ENCODE results near the gene FBXL7.

DNA sequence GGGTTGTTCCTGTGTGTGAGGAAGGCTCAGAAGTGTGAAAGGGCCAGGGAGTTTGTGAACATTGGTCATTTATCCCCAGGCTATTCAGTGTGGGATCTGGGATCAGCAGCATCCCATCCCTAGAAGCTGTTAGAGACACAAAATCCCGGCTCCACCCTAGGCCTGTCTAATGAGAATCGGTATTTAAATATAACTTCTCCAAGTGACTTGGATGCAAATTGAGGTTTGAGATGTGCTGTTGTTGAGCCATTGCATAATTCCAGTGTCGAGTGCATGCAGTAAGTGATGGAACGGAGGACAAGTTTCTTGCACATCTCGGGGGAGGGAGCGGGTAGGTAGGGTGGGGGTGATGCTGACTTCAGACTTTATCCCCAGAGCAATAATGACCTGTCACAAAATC lies 138.3 kb downstream of the FBXL7 start:
- TF ChIP-seq, protein P1, sequence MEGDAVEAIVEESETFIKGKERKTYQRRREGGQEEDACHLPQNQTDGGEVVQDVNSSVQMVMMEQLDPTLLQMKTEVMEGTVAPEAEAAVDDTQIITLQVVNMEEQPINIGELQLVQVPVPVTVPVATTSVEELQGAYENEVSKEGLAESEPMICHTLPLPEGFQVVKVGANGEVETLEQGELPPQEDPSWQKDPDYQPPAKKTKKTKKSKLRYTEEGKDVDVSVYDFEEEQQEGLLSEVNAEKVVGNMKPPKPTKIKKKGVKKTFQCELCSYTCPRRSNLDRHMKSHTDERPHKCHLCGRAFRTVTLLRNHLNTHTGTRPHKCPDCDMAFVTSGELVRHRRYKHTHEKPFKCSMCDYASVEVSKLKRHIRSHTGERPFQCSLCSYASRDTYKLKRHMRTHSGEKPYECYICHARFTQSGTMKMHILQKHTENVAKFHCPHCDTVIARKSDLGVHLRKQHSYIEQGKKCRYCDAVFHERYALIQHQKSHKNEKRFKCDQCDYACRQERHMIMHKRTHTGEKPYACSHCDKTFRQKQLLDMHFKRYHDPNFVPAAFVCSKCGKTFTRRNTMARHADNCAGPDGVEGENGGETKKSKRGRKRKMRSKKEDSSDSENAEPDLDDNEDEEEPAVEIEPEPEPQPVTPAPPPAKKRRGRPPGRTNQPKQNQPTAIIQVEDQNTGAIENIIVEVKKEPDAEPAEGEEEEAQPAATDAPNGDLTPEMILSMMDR (conservative IDR thresholded peaks at IDR 0.05; ENCODE audit: low read length) = no peak
- TF ChIP-seq EZH2phosphoT487 (IDR thresholded peaks at IDR 0.05; ENCODE audit: borderline replicate concordance) = no peak
